ENCODE results near the gene SPOCK1. TPM values are rescaled to one million over a fixed set of nuclear protein-coding genes. Genes with fewer than 3 reads are reported as not detected.

SPOCK1 gene
- total and polyA plus RNA-seq, 2 donors (not counting 3 experiments of a cell fraction or from before 2014, with no cell fraction given) = 144 to 280 TPM

DNA sequence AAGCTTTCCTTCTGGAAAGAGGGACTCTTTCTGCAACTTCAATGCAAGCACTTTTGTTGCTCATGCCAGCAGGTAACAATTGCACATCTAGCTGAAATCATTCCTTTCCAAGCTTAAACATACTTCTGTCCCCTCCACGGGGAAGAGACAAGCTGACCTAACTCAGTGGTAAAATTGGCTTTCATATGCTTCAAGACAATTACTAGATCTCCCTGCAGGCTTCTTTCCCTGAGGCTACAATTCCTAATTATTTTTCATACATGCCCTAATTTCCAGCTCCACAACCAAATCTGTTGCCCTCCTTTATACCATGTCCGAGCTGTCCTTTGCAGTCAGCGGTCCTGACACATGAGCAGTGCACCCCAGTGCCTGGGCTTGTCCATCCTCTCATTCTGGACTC lies 324.9 kb downstream of the SPOCK1 start:
- Histone ChIP-seq H2AFZ (ENCODE audit: low read depth, low read length) (no peak overlapping the region), H3K9ac (replicated peaks; ENCODE audit: extremely low read depth, insufficient read depth, low read length) (no peak overlapping the region), H3K4me3 (replicated peaks in 1 of 3; ENCODE audit: insufficient read depth in 1 of 3, low read depth in 1 of 3, low read length in 3 of 3) (no peak overlapping the region), H3K4me2 (ENCODE audit: insufficient read depth, low read length) (no peak overlapping the region), H3K36me3 (ENCODE audit: control insufficient read depth in 2 of 2, extremely low read depth in 1 of 2, insufficient read depth in 2 of 2, low read length in 2 of 2) (no peaks in the 10 kb centered on the region), H3K9me1 (replicated peaks; ENCODE audit: control insufficient read depth, extremely low read depth, insufficient read depth, low read length) (no peaks in the 10 kb centered on the region), H4K20me1 (replicated peaks; ENCODE audit: control insufficient read depth, extremely low read depth, insufficient read depth, low read length) (no peaks in the 10 kb centered on the region), H3K27me3 (ENCODE audit: control insufficient read depth in 2 of 2, insufficient read depth in 2 of 2, low read length in 2 of 2) (no peaks in the 10 kb centered on the region), H3K4me1 (ENCODE audit: control insufficient read depth, extremely low read depth, insufficient read depth, low read length) (no peaks in the 10 kb centered on the region), H3K9me3 (replicated peaks; ENCODE audit: control insufficient read depth, insufficient read depth, low read length) (no peaks in the 10 kb centered on the region), H3K27ac (ENCODE audit: insufficient read depth, low read depth, low read length) (no peak overlapping the region), H3K79me2 (ENCODE audit: control insufficient read depth, insufficient read depth, low read length) (peaks cover 32% of the 10 kb centered on the region)
- no peak for DNase-seq (ENCODE audit: low read depth, low spot score)
- ChIA-PET POLR2A (no interaction called here), CTCF (no interaction called here)
- intact Hi-C loops (cut with micrococcal nuclease) (no loop called here), dilution Hi-C loops (cut with MboI; ENCODE audit: extremely low pct_ligation_motif_present, low sequenced_read_pairs) (no loop called here)
- TF ChIP-seq, protein P1, sequence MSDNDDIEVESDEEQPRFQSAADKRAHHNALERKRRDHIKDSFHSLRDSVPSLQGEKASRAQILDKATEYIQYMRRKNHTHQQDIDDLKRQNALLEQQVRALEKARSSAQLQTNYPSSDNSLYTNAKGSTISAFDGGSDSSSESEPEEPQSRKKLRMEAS (IDR thresholded peaks at IDR 0.05; ENCODE audit: insufficient read depth, insufficient read length) = no peak
- TF ChIP-seq GATA2 (IDR thresholded peaks at IDR 0.05; ENCODE audit: insufficient read depth, insufficient read length, low read depth, low read length) (no peak), FOS (IDR thresholded peaks at IDR 0.05; ENCODE audit: borderline replicate concordance, insufficient read depth, low read length) (no peak), MYC (IDR thresholded peaks at IDR 0.05; ENCODE audit: low read depth, low read length) (no peak), JUN (IDR thresholded peaks at IDR 0.05; ENCODE audit: borderline replicate concordance, insufficient read depth, insufficient read length, low read depth) (no peak), POLR2AphosphoS5 (IDR thresholded peaks at IDR 0.05; ENCODE audit: insufficient read depth, low read depth, low read length) (no peak), POLR2A (IDR thresholded peaks at IDR 0.05; ENCODE audit: low read depth, low read length) (no peak), EZH2 (IDR thresholded peaks at IDR 0.05; ENCODE audit: borderline replicate concordance, low read depth, low read length, severe bottlenecking) (no peak)
- TF ChIP-seq, protein P2, sequence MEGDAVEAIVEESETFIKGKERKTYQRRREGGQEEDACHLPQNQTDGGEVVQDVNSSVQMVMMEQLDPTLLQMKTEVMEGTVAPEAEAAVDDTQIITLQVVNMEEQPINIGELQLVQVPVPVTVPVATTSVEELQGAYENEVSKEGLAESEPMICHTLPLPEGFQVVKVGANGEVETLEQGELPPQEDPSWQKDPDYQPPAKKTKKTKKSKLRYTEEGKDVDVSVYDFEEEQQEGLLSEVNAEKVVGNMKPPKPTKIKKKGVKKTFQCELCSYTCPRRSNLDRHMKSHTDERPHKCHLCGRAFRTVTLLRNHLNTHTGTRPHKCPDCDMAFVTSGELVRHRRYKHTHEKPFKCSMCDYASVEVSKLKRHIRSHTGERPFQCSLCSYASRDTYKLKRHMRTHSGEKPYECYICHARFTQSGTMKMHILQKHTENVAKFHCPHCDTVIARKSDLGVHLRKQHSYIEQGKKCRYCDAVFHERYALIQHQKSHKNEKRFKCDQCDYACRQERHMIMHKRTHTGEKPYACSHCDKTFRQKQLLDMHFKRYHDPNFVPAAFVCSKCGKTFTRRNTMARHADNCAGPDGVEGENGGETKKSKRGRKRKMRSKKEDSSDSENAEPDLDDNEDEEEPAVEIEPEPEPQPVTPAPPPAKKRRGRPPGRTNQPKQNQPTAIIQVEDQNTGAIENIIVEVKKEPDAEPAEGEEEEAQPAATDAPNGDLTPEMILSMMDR (IDR thresholded peaks at IDR 0.05; ENCODE audit: extremely low read depth in 1 of 2, insufficient read depth in 1 of 2, low read depth in 1 of 2, low read length in 2 of 2) = no peak
- no TSS peak for BruUV-seq (replicated peaks)
- no peak for FAIRE-seq

Data from endothelial cell of umbilical vein (primary cell).